ENCODE data around the gene ZNF385D. TPM values are rescaled to one million over a fixed set of nuclear protein-coding genes. Genes with fewer than 3 reads are reported as not detected.
"Not testable (repeated sequence)": the region's sequence is repeated elsewhere in the genome, so short reads cannot be mapped to it uniquely, and the experiment has no call there.

The ZNF385D gene
- total RNA-seq, 1 donor from 2014 or later, result 1.7 TPM

DNA sequence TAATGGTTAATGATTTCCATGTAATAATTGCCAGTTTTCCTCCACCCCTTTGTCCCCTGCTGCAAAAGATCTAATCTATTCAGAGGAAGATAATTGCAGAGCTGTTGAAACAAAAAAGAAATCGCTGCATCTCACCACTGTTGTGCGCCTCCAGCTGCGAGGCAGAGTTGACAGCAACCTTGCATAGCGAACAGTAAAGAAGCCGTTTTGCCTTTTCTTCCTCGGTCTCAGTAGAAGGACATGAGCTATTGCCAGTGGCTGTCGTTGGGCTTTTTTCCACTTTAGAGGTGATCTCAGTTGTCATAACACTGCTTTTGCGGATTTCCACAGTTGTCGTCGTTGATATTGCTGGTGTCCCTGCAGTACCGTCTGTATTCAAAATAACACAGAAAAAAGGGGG, 314.2 kb downstream of the ZNF385D start:
- ATAC-seq, result no peak

DNA sequence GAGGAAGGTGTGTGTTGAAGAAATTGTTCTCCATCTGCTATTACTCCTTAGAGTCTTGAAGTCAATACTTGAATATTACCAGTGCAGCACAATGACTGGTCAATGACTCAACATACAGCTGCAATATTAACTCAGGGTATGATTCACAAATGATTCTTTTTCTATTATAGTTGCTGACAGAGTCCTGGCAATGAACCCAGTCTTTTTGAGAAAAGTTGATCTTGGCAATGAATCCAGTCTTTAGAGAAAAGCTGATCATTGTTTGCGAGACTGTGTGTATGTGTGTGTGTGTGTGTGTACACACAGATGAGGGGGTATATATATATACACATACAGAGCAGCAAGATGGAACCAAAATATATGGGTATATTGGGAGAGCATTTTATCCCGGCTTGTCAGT, 315.1 kb downstream of the ZNF385D start:
- peak; percentile 99 for ATAC-seq

DNA sequence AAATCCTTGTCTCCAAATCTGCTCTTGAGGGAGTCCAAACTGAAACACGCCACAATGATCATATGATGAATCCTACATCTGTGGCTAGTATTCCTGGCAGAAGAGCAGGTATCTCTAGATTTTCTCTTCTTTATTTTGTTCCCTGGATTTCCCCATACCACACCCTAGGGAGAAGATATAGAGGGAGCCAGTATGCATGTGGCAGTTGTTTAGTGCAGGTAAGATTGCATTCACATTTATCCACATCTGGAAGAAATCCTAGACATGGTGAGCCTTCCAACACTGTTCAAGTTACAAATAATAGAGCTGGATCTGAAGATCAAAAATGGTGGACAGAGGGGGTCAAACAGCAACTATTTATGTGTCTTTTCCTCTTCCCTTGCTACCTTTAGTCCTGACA, 316.7 kb downstream of the ZNF385D start:
- ATAC-seq, result no peak

DNA sequence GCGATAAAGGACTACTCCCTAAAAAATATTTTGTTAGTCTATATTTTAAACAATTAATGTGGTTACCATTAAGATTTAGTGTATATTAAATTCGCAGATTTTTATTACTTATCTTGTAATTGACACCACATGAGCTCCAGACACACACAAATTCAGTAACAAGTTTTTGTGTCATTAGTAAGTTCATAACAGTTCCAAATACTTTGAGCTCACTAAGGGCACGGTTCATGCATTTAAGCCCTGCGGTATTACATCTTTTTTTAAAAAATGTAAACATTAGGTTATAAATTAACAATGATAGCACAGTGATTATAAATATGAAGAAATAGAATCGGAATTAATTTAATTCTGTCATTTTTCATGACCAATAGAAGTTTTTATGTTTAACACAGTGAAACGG, 317.3 kb downstream of the ZNF385D start:
- no peak for ATAC-seq

DNA sequence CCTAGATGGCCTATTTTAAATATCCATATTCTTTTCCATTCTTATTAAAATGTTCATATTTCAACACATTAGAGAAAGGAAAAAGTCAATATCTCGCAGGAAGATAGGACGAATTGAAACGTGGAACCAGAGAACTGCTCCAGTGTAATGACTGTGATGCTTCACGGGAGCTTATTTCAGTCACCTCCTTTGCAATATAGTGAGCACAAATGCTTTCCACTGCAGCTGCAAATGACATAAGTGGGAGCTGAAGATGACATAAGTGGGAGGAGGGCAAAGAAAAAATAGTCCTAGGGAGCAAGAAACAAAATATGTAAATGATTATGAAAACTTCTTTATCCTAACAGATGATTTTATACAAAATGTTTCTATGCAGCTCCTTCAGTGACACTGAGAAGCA, 324.1 kb downstream of the ZNF385D start:
- no peak for ATAC-seq

DNA sequence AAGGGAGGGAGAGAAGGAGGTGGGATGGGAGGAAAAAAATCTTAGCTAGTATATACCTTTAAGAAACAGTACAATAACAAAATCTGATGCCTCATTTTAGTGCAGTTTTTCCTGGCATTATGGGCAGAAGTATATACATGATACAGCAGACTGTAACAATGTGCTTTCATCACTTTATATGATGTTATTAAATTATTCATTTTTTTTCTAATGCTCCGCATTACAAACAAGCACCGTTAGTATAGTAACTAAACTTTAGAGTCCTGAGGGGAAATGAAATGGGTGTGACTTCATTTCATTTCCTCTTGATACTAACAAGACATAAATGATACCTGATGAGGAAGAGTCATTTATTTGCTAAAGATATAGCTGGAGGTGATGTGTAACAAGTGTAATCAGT, 325.3 kb downstream of the ZNF385D start:
- ATAC-seq, result no peak

DNA sequence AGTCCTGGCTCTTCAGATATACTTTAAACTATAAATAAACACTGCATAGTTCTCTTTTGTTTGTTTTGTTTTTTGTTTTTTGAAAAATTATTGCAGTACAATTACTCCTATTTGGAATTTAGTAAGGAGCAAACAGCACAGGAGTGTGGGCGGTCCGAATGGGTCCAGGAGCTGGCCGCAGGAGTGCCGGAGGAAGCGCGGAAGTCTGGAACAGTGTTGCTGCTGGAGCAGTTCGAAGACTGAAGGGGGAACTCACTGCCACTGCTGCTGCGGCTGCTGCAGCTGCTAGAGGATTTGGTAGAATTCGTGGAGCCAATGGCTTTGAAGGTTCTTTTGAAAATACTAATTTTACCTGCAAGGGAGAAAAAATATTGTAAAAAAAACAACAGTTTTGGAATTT, 329.9 kb downstream of the ZNF385D start:
- no peak for ATAC-seq

DNA sequence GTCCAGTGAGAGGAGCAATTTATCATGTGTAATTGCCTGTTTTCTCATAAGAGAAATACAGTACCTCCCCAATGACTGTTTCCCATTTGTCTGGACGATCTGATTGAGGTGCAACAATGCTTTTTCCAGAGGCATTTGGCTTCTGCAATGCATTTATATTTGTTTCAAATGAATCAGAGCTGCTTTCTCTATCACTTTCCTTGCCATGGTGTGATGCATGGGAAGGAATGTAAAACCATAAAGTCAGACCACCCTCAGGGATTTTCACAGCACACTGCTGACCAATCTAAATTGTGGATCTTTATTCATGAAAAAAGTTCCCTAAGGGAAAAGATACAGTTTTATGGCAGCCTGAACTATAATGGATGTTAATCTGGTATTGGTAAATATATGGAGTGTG, 333.0 kb downstream of the ZNF385D start:
- no peak for ATAC-seq

DNA sequence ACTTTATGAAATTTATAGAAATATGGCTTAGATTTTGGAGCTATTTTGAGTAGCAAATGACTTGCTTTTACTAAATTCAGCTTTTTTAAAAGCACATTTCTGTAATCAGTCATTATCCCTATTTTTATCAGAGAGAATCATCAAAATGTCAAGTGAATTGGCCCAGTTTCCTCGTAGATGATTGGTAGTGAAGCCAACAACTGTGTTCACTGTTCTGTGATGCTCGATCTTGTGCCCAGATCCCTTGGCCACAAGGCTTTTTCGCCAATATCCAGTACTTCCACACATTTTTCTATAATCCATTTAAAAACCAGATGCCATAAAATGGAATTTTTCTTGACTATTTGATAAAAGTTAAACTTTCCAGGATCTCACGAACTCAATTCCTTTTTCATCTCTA, 336.5 kb downstream of the ZNF385D start:
- ATAC-seq, result no peak

DNA sequence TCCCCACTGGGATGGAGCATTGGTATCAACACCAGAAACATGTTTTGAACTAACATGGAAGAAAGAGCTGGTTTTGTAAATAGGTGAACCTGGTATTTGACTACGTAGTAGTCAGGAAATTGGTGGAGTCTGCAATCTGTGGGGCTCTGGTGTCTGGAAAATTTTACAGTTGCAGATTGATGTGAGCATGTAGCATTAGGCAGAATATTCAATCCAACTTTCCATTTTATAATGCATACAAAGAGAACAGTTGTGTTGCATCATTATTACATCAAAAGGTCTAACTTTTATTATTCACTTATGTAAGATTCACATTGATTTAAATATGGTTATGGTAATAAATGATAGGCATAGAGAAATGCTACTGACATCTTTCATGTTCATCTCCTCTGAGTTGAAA, 340.0 kb downstream of the ZNF385D start:
- no peak for ATAC-seq

DNA sequence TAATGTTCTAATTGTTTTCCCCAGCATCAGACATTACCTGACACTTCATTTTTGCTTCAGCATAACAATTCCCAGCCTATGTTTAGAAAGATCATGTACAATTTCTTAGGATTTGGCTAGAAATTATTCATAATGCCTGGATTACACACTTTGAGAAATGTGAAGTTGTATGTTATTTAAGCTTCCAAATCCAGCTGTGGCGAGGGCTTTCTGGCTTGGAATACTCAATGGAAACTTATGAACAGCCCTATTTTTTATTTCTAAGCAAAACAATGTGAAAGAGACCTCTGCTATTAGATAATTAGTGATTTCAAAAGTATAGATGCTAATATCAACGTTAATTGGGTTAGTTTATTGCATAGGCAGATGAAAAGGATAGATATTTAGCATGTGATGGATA, 341.6 kb downstream of the ZNF385D start:
- no peak for ATAC-seq

DNA sequence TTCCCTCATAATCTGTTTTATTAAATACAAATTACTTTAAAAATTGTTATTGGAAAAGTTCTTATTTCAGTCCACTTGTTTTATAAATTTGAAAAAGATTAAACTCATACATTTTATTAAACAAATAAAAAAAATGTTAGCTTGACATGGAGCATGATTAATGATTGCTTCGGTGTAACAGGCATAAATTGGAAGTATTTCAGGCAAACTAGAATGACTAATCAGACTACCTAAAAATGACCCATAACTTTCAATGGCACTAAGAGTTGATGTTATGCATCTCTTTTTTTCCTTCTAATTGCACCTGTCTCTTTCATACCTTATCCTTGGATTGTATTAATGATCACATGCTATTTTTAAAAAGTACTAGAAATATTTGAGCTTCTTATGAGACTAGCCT, 343.3 kb downstream of the ZNF385D start:
- no peak for ATAC-seq

DNA sequence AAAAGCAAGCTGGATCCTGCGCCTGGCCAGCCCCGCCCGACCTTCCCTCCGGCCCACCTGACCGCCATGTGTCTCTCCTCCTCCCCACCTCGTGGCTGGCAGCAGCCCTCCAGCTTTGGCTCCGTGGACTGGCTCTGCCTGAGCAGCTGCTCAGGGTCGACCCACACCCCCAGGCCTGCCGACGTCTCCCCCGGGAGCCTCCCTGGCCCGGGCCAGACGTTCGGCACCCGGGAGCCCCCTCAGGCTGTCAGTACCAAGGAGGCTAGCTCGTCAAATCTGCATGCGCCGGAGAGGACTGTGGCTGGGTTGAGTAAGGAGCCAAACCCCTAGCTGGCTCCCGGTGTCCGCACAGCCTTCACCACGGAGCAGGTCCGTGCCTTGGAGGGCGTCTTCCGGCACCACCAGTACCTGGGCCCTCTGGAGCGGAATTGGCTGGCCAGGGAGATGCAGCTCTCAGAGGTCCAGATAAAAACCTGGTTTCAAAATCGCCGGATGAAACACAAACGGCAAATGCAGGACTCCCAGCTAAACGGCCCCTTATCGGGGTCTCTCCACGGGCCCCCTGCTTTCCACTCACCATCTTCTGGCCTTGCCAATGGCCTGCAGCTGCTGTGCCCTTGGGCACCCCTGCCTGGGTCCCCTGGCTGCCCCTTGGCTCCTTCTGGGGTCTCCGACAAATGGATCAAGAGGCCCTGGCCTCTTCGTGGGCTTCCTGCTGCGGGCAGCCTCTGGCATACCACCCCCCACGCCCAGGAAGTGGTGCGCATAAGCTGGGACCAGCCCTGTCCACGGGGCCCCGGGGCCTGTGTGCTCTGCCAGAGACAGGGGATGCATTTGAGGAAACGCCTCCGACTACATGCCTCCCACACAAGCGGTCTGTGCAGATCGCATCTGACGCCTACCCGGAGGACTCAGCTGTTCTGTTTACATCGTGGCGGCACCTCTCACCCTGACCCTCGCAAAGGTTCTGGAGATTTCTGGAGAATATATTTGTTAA, 345.0 kb downstream of the ZNF385D start:
- ATAC-seq, result no peak

DNA sequence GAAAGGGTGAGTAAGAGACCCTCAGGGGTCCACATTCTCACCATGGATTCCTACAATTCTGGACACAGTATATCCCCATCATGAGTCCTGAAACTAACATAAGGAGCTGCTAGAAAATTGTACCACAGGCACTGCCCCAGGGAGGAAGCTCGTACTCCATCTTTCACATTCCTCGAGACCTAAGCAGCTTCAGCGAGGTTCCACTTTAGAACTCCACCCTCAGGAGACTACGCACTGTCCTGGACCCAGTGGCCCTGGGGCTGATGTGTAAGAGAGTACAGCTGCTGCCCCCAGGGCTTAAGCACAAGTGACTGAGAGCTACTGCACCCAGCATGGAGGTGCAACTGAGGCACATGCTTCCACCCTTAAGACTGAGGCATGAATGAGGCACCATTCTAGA, 352.5 kb downstream of the ZNF385D start:
- no peak for ATAC-seq

DNA sequence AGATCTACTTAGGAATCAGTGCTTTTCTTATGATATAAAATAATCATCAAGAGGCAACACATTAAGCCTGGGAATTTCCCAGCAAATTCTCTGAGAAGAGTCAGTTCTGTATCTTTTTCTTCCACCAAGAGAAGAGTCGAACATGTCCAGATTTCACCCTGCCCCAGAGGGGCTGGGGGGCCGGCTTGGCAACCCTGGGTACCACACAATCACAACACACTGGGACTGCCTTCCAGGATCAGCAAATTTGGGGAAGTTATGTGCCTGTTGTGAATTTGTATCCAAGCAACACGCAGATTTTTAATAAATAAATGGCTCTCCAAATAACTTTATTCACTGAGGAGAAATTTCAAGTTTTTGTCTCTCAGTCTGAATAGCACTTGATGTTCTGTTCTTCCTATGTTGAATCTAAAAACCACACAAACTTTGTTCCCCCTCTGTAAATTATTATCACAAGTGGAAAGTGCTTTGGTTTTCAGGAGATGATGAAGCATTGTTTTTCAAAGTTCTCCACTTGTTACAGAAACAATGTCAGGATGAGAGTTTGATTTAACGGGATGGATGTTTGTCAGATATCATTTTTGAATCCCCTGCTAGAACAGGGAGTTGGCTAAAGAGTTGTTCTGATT, 357.2 kb downstream of the ZNF385D start:
- no peak for ATAC-seq

DNA sequence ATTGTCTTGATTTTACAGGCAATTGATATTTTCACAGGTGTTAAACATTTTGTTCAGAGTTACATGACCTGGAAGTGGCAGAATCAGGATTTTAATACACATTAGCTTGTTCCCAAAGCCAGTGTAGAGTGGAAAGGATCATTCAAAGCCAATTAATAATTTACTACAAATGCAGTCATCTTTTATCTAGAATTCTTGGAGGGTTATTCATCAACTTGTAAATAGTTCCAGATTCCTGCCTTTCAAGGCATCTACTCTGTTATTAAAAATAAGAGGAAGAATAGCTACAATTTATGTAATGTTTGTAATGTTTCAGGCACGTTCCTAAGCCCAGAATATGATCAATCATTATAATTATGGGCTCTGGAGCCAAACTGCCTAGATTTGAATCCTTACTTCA, 358.5 kb downstream of the ZNF385D start:
- no peak for ATAC-seq

DNA sequence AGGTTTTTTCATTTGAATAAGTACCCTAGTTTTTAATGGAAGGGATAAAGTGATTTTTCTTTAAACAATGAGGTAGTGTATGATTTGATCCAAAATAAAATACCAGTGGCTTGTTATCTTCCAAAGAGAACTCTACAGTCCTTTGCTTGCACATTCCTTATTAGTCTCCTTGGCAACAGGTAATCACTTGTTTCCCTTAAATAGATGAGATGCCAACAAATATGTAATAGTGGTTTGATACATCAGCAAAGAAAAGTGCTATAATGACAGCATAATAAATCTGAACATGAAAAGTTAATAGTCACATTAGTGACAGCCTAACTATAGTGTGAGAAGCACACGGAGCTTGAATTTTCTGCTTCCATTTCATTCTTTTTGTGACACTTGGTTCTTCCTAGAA, 360.2 kb downstream of the ZNF385D start:
- no peak for ATAC-seq

DNA sequence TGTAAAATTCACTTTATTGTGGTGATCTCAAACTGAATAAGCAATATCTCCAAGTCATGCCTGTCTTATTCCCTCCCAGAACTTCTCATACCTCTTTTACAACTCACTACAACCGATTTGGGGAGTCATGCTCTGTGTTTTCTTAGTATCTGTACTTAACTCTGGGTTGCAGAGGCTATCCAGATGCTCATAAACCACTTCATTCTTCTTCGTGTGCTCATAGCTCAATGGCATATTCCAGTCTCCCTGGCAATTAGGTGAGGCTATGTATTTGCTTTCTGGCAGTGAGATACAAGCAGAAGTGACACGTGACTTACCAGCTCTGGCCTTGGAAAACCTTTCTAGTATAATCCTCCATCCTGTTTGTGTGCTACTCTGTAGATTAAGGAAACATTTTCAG, 360.9 kb downstream of the ZNF385D start:
- ATAC-seq, result no peak

DNA sequence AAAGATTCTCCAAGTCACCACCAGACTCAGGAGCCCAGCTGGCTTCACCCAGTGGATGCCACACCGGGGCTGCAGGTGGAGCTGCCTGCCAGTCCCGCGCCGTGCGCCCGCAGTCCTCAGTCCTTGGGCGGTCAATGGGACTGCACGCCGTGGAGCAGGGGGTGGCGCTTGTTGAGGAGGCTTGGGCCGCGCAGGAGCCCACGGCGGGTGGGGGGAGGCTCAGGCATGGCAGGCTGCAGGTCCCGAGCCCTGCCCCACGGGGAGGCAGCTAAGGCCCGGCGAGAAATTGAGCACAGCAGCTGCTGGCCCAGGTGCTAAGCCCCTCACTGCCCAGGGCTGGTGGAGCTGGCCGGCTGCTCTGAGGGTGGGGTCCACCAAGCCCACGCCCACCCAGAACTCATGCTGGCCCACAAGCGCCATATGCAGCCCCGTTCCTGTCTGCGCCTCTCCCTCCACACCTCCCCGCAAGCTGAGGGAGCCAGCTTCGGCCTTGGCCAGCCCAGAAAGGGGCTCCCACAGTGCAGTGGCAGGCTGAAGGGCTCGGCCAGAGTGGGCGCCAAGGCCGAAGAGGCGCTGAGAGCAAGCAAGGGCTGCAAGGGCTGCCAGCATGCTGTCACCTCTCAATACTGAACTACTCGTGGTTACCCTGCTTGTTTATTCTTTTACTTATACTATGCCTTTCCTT, 363.7 kb downstream of the ZNF385D start:
- ATAC-seq, result not testable (repeated sequence)

DNA sequence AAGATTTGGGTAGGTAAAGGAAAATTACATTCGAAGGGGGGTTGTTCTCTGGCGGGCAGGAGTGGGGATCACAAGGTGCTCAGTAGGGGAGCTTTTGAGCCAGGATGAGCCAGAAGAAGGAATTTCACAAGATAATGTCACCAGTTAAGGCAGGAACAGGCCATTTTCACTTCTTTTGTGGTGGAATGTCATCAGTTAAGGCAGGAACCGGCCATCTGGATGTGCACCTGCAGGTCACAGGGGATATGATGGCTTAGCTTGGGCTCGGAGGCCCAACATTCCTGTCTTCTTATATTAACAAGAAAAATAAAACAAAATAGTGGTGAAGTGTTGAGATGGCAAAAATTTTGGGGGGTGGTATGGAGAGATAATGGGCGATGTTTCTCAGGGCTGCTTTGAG, 373.0 kb downstream of the ZNF385D start:
- not testable (repeated sequence) for ATAC-seq

DNA sequence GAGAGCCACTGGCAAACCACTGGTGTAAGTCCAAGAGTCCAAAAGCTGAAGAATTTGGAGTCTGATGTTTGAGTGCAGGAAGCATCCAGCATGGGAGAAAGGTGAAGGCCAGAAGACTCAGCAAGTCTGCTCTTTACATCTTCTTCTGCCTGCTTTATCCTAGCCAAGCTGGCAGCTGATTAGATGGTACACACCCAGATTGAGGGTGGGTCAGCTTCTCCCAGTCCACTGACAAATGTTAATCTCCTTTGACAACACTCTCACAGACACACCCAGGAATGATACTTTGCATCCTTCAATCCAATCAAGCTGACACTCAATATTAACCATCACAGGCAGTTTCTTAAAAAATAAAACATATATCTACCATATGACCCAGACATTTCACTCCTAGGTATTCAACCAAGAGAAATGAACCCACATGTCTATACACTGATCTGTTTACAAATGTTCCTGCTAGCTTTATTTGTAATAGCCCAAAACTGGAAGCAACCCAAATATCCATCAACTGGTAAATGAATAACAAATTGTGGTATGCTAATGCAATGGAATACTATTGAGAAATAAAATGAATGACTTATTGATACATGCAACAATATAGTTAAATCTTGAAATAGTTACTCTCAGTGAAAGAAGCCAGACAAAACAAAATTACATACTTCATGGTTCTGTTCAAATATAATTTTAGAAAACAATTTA, 373.8 kb downstream of the ZNF385D start:
- ATAC-seq, result no peak

DNA sequence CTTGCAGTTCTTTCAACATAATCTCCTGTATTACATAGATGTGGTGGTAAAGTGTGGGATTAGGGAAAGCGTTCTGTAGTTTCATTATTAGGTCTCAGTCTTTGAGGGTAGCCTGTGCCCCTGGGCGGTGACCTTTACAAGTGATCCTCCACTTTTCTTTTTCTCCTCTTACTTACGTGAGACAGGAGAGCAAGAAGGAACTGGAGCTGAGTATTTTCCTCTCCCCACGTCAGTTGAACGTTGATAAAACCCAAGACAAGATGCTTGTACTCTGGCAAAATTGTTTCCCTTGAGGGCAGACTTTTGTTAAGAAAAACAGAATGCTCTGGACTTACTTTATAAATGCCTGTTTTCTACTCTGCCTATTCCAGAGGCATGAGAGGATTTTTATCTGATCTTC, 378.7 kb downstream of the ZNF385D start:
- ATAC-seq, result no peak
